ENCODE data around the gene PWWP2B. TPM values are rescaled to one million over a fixed set of nuclear protein-coding genes. Genes with fewer than 3 reads are reported as not detected.

Gene PWWP2B
- total and polyA plus RNA-seq, 2 of the 4 experiments (the other 2 are of a cell fraction): 1.7 to 2.2 TPM

- intact Hi-C loops (cut with micrococcal nuclease): no loop called here
- no peak overlapping the region for H3K4me2 ChIP-seq (ENCODE audit: low read depth, low read length)
- H3K4me1 ChIP-seq (ENCODE audit: control insufficient read depth, insufficient read depth, low read length): peaks cover 11% of the 10 kb centered on the region
- CTCF ChIA-PET: interaction anchor here (1.1 kb wide), 1 partner anchor 32 kb away, joined by 5 read pairs; no protein-coding TSS in a partner anchor
- H3K18ac ChIP-seq (ENCODE audit: low read depth, low read length): no peak overlapping the region
- BruUV-seq (replicated peaks): no TSS peak
- TF ChIP-seq RFX5 (IDR thresholded peaks at IDR 0.05; ENCODE audit: low read depth, low read length) (no peak), NFE2L2 (IDR thresholded peaks at IDR 0.05; ENCODE audit: low read depth, low read length) (no peak), MXI1 (IDR thresholded peaks at IDR 0.05; ENCODE audit: borderline replicate concordance, low read depth, low read length) (no peak), SMC3 (IDR thresholded peaks at IDR 0.05; ENCODE audit: low read depth, low read length) (peak; percentile 35; the same call in 1 of the 2 replicates), RCOR1 (IDR thresholded peaks at IDR 0.05; ENCODE audit: insufficient replicate concordance, low read length) (no peak), CEBPB (IDR thresholded peaks at IDR 0.05; ENCODE audit: low read depth, low read length) (no peak), CHD1 (IDR thresholded peaks at IDR 0.05; ENCODE audit: low read depth, low read length) (no peak), FOS (IDR thresholded peaks at IDR 0.05; ENCODE audit: low read depth, low read length) (no peak), BHLHE40 (IDR thresholded peaks at IDR 0.05; ENCODE audit: low read depth, low read length) (no peak), ELK1 (IDR thresholded peaks at IDR 0.05; ENCODE audit: borderline replicate concordance, low read depth, low read length) (no peak), MAZ (IDR thresholded peaks at IDR 0.05; ENCODE audit: borderline replicate concordance, low read depth, low read length) (peak; percentile 54; the same call in 1 of the 2 replicates), RAD21 (IDR thresholded peaks at IDR 0.05; ENCODE audit: low read length) (peak; percentile 54), POLR2A (IDR thresholded peaks at IDR 0.05; ENCODE audit: low read depth, low read length) (no peak), MAFK (IDR thresholded peaks at IDR 0.05; ENCODE audit: low read depth, low read length) (peak; percentile 78)
- TF ChIP-seq, protein P1, sequence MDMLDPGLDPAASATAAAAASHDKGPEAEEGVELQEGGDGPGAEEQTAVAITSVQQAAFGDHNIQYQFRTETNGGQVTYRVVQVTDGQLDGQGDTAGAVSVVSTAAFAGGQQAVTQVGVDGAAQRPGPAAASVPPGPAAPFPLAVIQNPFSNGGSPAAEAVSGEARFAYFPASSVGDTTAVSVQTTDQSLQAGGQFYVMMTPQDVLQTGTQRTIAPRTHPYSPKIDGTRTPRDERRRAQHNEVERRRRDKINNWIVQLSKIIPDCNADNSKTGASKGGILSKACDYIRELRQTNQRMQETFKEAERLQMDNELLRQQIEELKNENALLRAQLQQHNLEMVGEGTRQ (IDR thresholded peaks at IDR 0.05; ENCODE audit: low read depth, low read length): no peak
- TF ChIP-seq, protein P2, sequence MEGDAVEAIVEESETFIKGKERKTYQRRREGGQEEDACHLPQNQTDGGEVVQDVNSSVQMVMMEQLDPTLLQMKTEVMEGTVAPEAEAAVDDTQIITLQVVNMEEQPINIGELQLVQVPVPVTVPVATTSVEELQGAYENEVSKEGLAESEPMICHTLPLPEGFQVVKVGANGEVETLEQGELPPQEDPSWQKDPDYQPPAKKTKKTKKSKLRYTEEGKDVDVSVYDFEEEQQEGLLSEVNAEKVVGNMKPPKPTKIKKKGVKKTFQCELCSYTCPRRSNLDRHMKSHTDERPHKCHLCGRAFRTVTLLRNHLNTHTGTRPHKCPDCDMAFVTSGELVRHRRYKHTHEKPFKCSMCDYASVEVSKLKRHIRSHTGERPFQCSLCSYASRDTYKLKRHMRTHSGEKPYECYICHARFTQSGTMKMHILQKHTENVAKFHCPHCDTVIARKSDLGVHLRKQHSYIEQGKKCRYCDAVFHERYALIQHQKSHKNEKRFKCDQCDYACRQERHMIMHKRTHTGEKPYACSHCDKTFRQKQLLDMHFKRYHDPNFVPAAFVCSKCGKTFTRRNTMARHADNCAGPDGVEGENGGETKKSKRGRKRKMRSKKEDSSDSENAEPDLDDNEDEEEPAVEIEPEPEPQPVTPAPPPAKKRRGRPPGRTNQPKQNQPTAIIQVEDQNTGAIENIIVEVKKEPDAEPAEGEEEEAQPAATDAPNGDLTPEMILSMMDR (conservative IDR thresholded peaks at IDR 0.05; ENCODE audit: low read depth, low read length): peak; percentile 57
- H2BK20ac ChIP-seq (ENCODE audit: low read depth, low read length): no peak overlapping the region
- no peak overlapping the region for H4K91ac ChIP-seq (ENCODE audit: insufficient read depth, low read depth, low read length)
- dilution Hi-C loops (cut with HindIII; ENCODE audit: low sequenced_read_pairs, unreplicated experiment): no loop called here
- peak overlapping the region in 1 of 2 experiments; percentile 10; a peak in 1 of 4 replicates for H4K8ac ChIP-seq (ENCODE audit: low read depth in 2 of 2, low read length in 2 of 2)
- H2AK9ac ChIP-seq (replicated peaks; ENCODE audit: low read depth, low read length, poor library complexity): no peak overlapping the region
- no peak overlapping the region for H2BK5ac ChIP-seq (ENCODE audit: low read depth, low read length, poor library complexity, severe bottlenecking)
- DNase-seq (peak; percentile 46), ATAC-seq (ENCODE audit: low read depth) (peak; percentile 69)
- H3K23ac ChIP-seq (ENCODE audit: low read depth, low read length): no peak overlapping the region
- no peaks in the 10 kb centered on the region for H3K9me3 ChIP-seq (ENCODE audit: control insufficient read depth, insufficient read depth, low read length)
- WGBS, 2 experiments (ENCODE audit: extremely low coverage in 2 of 2, insufficient read length in 1 of 2): no CpG with 5 or more reads among the region's 10 CpGs
- H2AK5ac ChIP-seq (ENCODE audit: low read depth, low read length): no peak overlapping the region
- no peak overlapping the region for H3K9ac ChIP-seq (ENCODE audit: low read depth, low read length)
- H3K56ac ChIP-seq (ENCODE audit: extremely low read depth, insufficient read depth, low read length): no peak overlapping the region
- H3K4me3 ChIP-seq (ENCODE audit: insufficient read depth, low read depth, low read length): no peak overlapping the region
- no peaks in the 10 kb centered on the region for H4K20me1 ChIP-seq (ENCODE audit: insufficient read depth, low read length)
- H3K14ac ChIP-seq (replicated peaks; ENCODE audit: low read depth, low read length): no peak overlapping the region
- no peak overlapping the region for H2BK15ac ChIP-seq (ENCODE audit: low read depth, low read length)
- POLR2A ChIA-PET (ENCODE audit: unreplicated experiment): no interaction called here
- H2AFZ ChIP-seq (replicated peaks; ENCODE audit: low read length, poor library complexity): no peak overlapping the region
- no peaks in the 10 kb centered on the region; the same call in 1 of the 2 replicates for H3K27me3 ChIP-seq (ENCODE audit: control insufficient read depth, insufficient read depth, low read length)
- peaks cover 8% of the 10 kb centered on the region; the same call in 1 of the 2 replicates for H3K9me1 ChIP-seq (ENCODE audit: insufficient read depth, low read length)
- H3K4ac ChIP-seq (ENCODE audit: low read depth, low read length): no peak overlapping the region
- no peak overlapping the region for H3K27ac ChIP-seq (ENCODE audit: insufficient read depth, low read length)
- in situ Hi-C loops (cut with MboI; ENCODE audit: low sequenced_read_pairs): no loop called here
- H2BK120ac ChIP-seq (ENCODE audit: low read depth, low read length): no peak overlapping the region
- H3K79me1 ChIP-seq (ENCODE audit: low read depth in 1 of 2, low read length in 2 of 2): no peaks in the 10 kb centered on the region
- H3K36me3 ChIP-seq (ENCODE audit: control insufficient read depth, insufficient read depth, low read length): no peaks in the 10 kb centered on the region
- no peak overlapping the region for H4K5ac ChIP-seq (ENCODE audit: low read depth, low read length)
These were observed 46.6 kb downstream of the PWWP2B start for GRCh38 chr10:132443605-132443982.

All from IMR-90 (cell line).